Thyroid gland (tissue), 4 donors: ENCODE results near the gene TBXAS1. TPM values are rescaled to one million over a fixed set of nuclear protein-coding genes. Genes with fewer than 3 reads are reported as not detected.
"Not testable (repeated sequence)": the region's sequence is repeated elsewhere in the genome, so short reads cannot be mapped to it uniquely, and the experiment has no call there.

Experiments
- DNase-seq, 2 donors: peaks; one replicate each; pipeline ENCODE4 v3.0.0-alpha.2; 2019
- H3K27ac ChIP-seq, 3 donors: fragments of 200-600 bp; sonication (generic); 1 replicate in 2 of 3; 2 replicates in 1 of 3; pipeline ENCODE4 v1.5.1; 2016 to 2019; ENCODE audit warnings: mild to moderate bottlenecking in 1 of 3, moderate library complexity in 1 of 3
- H3K27me3 ChIP-seq: fragments of 200-600 bp; sonication (generic); one replicate; pipeline ENCODE4 v1.5.1; 2019
- H3K36me3 ChIP-seq, 2 donors: fragments of 200-600 bp; sonication (generic); one replicate each; pipeline ENCODE4 v1.5.1; 2016 to 2019
- H3K4me1 ChIP-seq, 2 donors: fragments of 200-600 bp; sonication (generic); one replicate each; pipeline ENCODE4 v1.5.1; 2017 to 2019
- H3K4me3 ChIP-seq, 3 donors: fragments of 200-600 bp; sonication (generic); replicated peaks in 1 of 3; 1 replicate in 2 of 3; 2 replicates in 1 of 3; pipeline ENCODE4 v1.5.1; 2016; ENCODE audit warnings: mild to moderate bottlenecking in 1 of 3
- H3K9me3 ChIP-seq: fragments of 200-600 bp; sonication (generic); one replicate; pipeline ENCODE4 v1.5.1; 2017
- POLR2A ChIP-seq, 2 donors: fragments of 450-650 bp; IDR thresholded peaks; one replicate each; pipeline ENCODE4 v1.6.1; 2017; ENCODE audit warnings: antibody characterized with exemption in 2 of 2, mild to moderate bottlenecking in 2 of 2, moderate library complexity in 1 of 2
- WGBS, 2 donors: methylation state at CpG; one replicate each; pipeline ENCODE4 v1.1.5; 2017; 5-methylcytosine and 5-hydroxymethylcytosine counted together
- intact Hi-C: fragments of 100-400 bp; cut with DNase I; formaldehyde crosslinking; loops from one replicate; pipeline ENCODE4 v1.15.1; 2023
- total RNA-seq, 4 donors: library from RNA; depleted of rRNA; stranded (reverse); fragments of >200 nt; gene quantifications; one replicate each; pipeline ENCODE4 v1.2.3, GENCODE V29; 2016
- TF ChIP-seq, protein P1 (sequence below), 6 experiments: fragments of 200-600 bp in 3 of 6; fragments of 450-650 bp in 3 of 6; sonication (generic) in 3 of 6; IDR thresholded peaks; one replicate each; pipeline ENCODE4 v1.5.1; 2016 to 2019; ENCODE audit warnings: antibody characterized with exemption in 6 of 6, mild to moderate bottlenecking in 2 of 6, inconsistent platforms in 1 of 6, moderate library complexity in 1 of 6

The TBXAS1 gene
- total RNA-seq, 4 donors from 2014 or later: 5.1 to 13.2 (median 8.7) TPM

DNA sequence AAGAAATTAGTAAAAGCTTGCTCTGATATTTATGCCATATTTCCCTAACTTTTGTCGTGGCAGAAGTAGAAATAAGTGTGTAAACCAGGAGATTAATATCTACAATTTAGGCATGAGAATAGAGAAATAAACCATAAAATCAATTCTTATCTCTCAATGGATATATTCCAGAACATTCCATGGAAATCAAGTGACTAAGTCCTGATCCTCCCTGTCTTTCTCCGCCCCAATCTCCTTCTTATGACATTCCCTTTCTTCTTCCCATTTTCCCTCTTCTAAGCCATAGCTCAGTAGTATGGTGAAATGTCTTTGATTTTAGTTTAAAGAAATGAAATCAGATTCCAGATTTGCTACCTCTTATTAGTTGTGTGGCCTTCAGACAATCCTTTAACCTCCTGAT lies 88.8 kb downstream of the TBXAS1 start:
- TF ChIP-seq, protein P1, sequence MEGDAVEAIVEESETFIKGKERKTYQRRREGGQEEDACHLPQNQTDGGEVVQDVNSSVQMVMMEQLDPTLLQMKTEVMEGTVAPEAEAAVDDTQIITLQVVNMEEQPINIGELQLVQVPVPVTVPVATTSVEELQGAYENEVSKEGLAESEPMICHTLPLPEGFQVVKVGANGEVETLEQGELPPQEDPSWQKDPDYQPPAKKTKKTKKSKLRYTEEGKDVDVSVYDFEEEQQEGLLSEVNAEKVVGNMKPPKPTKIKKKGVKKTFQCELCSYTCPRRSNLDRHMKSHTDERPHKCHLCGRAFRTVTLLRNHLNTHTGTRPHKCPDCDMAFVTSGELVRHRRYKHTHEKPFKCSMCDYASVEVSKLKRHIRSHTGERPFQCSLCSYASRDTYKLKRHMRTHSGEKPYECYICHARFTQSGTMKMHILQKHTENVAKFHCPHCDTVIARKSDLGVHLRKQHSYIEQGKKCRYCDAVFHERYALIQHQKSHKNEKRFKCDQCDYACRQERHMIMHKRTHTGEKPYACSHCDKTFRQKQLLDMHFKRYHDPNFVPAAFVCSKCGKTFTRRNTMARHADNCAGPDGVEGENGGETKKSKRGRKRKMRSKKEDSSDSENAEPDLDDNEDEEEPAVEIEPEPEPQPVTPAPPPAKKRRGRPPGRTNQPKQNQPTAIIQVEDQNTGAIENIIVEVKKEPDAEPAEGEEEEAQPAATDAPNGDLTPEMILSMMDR (IDR thresholded peaks at IDR 0.05): no peak
- TF ChIP-seq POLR2A (IDR thresholded peaks at IDR 0.05): no peak
- H3K36me3 ChIP-seq: no peaks in the 10 kb centered on the region
- DNase-seq: no peak
- H3K9me3 ChIP-seq: no peaks in the 10 kb centered on the region
- H3K27ac ChIP-seq: peak overlapping the region in 1 of 3 donors; percentile 8
- no peak overlapping the region for H3K4me3 ChIP-seq
- intact Hi-C loops: no loop called here
- no peaks in the 10 kb centered on the region for H3K27me3 ChIP-seq
- 82 to 90% methylated on average over 2 of the region's 2 CpGs for WGBS, 2 donors
- H3K4me1 ChIP-seq: peaks cover 0 to 16% of the 10 kb centered on the region in 2 donors

DNA sequence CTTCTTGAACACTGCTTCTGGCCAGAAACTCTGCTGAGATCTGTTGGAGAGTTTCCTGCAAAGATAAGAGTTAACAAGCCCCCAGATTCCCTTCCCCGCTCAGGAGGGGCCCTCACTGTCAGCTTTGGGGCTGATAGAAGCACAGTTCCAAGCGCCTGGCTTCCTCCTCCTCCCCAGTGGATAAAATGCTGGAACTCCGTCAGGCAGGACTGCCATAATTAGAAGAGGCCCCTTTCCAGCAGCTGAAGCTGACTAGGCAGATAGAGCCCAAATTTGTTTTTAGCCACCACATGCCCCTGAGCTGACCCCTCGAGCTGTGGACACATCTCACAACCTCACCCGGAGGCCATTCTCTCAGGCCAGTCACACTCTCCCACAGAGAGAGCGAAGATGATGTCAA lies 89.4 kb downstream of the TBXAS1 start:
- Histone ChIP-seq H3K9me3 (no peaks in the 10 kb centered on the region), H3K27me3 (no peaks in the 10 kb centered on the region), H3K27ac (peak overlapping the region in 1 of 3 donors; percentile 40), H3K36me3 (no peaks in the 10 kb centered on the region), H3K4me1 (peaks cover 0 to 16% of the 10 kb centered on the region in 2 donors), H3K4me3 (no peak overlapping the region)
- intact Hi-C loops: no loop called here
- TF ChIP-seq, protein P1 (IDR thresholded peaks at IDR 0.05): no peak
- TF ChIP-seq POLR2A (IDR thresholded peaks at IDR 0.05): no peak
- DNase-seq: no peak
- 38 to 42% methylated on average over 6 of the region's 6 CpGs for WGBS, 2 donors

DNA sequence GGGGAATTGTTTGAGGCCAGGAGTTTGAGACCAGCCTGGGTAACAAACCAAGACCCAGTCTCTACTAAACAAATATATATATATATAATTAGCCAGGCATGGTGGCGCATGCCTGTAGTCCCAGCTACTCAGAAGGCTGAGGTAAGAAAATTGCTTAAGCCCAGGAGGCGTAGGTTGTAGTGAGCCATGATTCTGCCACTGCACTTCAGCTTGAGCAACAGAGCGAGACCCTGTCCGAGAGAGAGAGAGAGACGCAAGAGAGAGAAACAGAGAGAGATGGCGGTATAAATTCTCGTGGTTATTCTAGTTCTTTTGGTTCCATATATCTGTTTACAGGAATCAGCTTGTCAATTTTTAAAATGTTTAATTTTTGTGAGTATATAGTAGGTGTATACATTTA lies 94.0 kb downstream of the TBXAS1 start:
- Histone ChIP-seq H3K36me3 (no peaks in the 10 kb centered on the region), H3K4me1 (no peaks in the 10 kb centered on the region), H3K4me3 (no peak overlapping the region), H3K27ac (no peak overlapping the region), H3K9me3 (no peaks in the 10 kb centered on the region), H3K27me3 (no peaks in the 10 kb centered on the region)
- TF ChIP-seq POLR2A (IDR thresholded peaks at IDR 0.05): no peak
- TF ChIP-seq, protein P1 (IDR thresholded peaks at IDR 0.05): no peak
- intact Hi-C loops: no loop called here
- no peak for DNase-seq
- WGBS, 2 donors: 62 to 84% methylated on average over 7 of the region's 7 CpGs

DNA sequence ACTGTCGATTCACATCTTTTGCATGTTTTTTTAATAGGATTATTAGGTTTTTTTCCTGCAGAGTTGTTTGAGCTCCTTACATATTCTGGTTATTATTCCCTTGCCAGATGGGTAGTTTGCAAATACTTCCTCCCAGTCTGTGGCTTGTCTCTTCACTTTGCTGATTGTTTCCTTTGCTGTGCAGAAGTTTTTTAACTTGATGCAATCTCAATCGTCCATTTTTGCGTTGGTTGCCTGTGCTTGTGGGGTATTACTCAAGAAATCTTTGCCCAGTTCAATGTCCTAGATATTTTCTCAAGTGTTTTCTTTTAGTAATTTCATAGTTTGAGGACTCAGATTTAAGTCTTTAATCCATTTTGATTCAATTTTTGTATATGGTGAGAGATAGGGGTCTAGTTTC lies 95.4 kb downstream of the TBXAS1 start:
- Histone ChIP-seq H3K4me3 (no peak overlapping the region), H3K36me3 (no peaks in the 10 kb centered on the region), H3K27ac (no peak overlapping the region), H3K4me1 (no peaks in the 10 kb centered on the region), H3K9me3 (no peaks in the 10 kb centered on the region), H3K27me3 (no peaks in the 10 kb centered on the region)
- intact Hi-C loops: no loop called here
- TF ChIP-seq, protein P1 (IDR thresholded peaks at IDR 0.05): no peak
- no peak for TF ChIP-seq POLR2A (IDR thresholded peaks at IDR 0.05)
- 57 to 94% methylated on average over 3 of the region's 3 CpGs for WGBS, 2 donors
- no peak for DNase-seq

DNA sequence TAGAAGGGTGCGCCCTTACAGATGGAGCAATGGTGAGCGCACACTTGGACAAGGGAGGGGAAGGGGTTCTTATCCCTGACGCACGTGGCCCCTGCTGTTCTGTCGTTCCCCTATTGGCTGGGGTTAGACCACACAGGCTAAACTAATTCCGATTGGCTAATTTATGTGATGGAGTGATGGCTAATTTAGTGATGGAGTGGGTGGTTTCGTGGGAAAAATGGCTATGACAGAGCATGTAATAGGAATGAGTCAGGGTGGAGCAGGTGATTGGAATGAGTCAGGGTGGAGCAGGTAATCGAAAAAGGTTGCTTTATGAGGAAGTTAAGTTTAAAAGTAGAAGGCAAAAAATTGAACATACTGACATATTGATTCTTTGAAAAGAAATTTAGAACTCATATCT lies 100.2 kb downstream of the TBXAS1 start:
- H3K27me3 ChIP-seq, DNase-seq, intact Hi-C loops: not testable (repeated sequence)

More for the DNA sequence above, 100.2 kb downstream of the TBXAS1 start:
- H3K27ac ChIP-seq, H3K4me3 ChIP-seq, H3K36me3 ChIP-seq, H3K9me3 ChIP-seq, H3K4me1 ChIP-seq: not testable (repeated sequence)
- 89 to 95% methylated on average over 8 of the region's 8 CpGs for WGBS, 2 donors
